Measurements from ENCODE around the gene SMARCD3.

DNA sequence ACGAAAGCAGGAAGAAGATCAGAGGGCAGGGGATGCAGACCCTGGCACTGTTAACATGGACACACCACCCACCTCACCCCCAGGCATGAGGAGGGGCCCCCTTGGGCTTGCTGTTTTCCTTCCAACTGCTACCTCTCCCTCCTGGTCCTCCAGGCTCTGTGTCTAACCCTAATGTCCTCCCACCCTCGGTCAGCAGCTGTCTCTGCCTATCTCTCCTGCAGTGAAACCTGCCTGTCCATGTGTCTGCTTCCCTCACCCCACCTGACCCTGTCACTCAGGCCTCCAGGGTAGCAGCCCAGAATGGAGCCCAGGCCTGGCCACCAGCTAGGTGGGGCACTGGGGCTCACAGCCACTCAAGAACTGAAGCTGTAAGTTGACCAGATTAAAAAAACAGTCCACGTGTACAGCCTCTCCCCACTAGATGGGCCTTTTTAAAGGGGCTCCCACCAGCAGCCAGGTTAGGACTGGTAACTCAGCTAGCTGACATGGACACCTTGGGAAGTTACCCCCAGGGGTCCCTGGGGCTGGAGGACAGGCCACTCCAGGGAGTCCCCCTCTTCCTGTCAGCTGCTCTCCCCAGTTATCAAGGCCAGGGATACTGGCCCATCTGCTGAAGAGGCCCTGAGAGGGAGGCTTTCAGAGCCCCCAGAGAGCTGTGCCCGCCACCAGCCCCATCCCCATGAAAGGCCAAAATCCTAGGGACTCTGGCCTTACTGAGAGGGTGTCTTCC is 1.5 kb downstream of the SMARCD3 start:
- TF ChIP-seq, protein P1, sequence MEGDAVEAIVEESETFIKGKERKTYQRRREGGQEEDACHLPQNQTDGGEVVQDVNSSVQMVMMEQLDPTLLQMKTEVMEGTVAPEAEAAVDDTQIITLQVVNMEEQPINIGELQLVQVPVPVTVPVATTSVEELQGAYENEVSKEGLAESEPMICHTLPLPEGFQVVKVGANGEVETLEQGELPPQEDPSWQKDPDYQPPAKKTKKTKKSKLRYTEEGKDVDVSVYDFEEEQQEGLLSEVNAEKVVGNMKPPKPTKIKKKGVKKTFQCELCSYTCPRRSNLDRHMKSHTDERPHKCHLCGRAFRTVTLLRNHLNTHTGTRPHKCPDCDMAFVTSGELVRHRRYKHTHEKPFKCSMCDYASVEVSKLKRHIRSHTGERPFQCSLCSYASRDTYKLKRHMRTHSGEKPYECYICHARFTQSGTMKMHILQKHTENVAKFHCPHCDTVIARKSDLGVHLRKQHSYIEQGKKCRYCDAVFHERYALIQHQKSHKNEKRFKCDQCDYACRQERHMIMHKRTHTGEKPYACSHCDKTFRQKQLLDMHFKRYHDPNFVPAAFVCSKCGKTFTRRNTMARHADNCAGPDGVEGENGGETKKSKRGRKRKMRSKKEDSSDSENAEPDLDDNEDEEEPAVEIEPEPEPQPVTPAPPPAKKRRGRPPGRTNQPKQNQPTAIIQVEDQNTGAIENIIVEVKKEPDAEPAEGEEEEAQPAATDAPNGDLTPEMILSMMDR (IDR thresholded peaks at IDR 0.05): no peak
- TF ChIP-seq POLR2A (IDR thresholded peaks at IDR 0.05): no peak

Measured in testis (tissue), 2 donors.